ENCODE results near the gene SCIN. TPM values are rescaled to one million over a fixed set of nuclear protein-coding genes. Genes with fewer than 3 reads are reported as not detected.

SCIN gene
- total and polyA plus RNA-seq, 2 donors: 1.3 to 10.7 TPM

- no peaks in the 10 kb centered on the region for H3K36me3 ChIP-seq (ENCODE audit: insufficient read depth)
- H3K4me1 ChIP-seq (ENCODE audit: insufficient read depth): no peaks in the 10 kb centered on the region
- H3K4me3 ChIP-seq (ENCODE audit: low read depth, low read length): no peak overlapping the region
- H3K27ac ChIP-seq (ENCODE audit: low read depth): no peak overlapping the region
- DNase-seq (ENCODE audit: extremely low spot score): no peak
- WGBS: 76% methylated on average over 1 of the region's 1 CpG
Observed at GRCh38 chr7:12607134-12607533, 36.6 kb downstream of the SCIN start.

- no peak overlapping the region for H3K27ac ChIP-seq (ENCODE audit: low read depth)
- DNase-seq (ENCODE audit: extremely low spot score): no peak
- no peaks in the 10 kb centered on the region for H3K4me1 ChIP-seq (ENCODE audit: insufficient read depth)
- no peak overlapping the region for H3K4me3 ChIP-seq (ENCODE audit: low read depth, low read length)
- 39% methylated on average over 1 of the region's 1 CpG for WGBS
- H3K36me3 ChIP-seq (ENCODE audit: insufficient read depth): no peaks in the 10 kb centered on the region
Observed at GRCh38 chr7:12609561-12609960, 39.0 kb downstream of the SCIN start.

DNA sequence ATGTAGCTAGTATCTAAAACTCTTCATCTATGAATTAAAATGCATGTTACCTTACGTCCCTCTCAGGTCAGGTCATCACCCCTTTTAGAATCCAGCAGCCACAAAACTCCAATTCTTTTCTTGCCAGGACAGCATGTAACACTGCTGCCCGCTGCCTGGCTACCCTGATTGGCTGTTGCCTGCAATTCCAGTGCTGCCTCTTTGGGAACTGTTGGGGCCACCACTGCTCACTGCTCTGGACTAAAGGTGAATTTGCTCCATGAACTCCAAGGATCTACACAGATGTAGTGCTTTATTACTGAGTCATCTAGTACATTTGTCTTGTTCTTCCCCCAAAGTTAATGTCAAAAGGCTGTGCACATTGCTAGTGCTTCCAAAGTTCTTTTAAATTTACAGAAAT lies 40.4 kb downstream of the SCIN start:
- WGBS: 92% methylated on average over 2 of the region's 2 CpGs
- no peak overlapping the region for H3K27ac ChIP-seq (ENCODE audit: low read depth)
- no peaks in the 10 kb centered on the region for H3K4me1 ChIP-seq (ENCODE audit: insufficient read depth)
- H3K36me3 ChIP-seq (ENCODE audit: insufficient read depth): no peaks in the 10 kb centered on the region
- no peak overlapping the region for H3K4me3 ChIP-seq (ENCODE audit: low read depth, low read length)
- DNase-seq (ENCODE audit: extremely low spot score): no peak

DNA sequence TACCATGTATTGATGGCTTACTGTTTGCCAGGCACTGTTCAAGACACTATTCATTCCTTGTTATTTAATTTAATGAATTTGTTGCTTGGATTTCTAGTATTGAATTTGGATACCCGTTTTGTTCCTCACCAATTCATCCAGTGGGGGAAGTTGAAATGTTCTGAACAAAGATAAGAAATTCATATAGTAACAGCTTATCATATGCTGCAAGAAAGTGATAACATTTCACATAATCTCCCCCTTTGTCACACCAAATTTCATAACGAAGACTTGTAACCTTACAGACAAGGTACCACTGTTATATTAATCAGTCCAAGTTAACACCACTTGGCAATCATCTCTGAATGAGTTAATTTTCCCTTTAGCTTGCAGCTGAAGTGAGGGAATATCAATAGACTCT lies 42.1 kb downstream of the SCIN start:
- 41% methylated on average over 2 of the region's 2 CpGs for WGBS

GRCh38 chr7:12619461-12620069 lies 49.0 kb downstream of the SCIN start:
- no peak for DNase-seq (ENCODE audit: extremely low spot score)
- WGBS: 55% methylated on average over 3 of the region's 3 CpGs
- peaks cover 2% of the 10 kb centered on the region for H3K4me1 ChIP-seq (ENCODE audit: insufficient read depth)
- H3K36me3 ChIP-seq (ENCODE audit: insufficient read depth): no peaks in the 10 kb centered on the region
- H3K4me3 ChIP-seq (ENCODE audit: low read depth, low read length): no peak overlapping the region
- H3K27ac ChIP-seq (ENCODE audit: low read depth): no peak overlapping the region

More for the DNA sequence above, 42.1 kb downstream of the SCIN start:
- Histone ChIP-seq H3K4me1 (ENCODE audit: insufficient read depth) (no peaks in the 10 kb centered on the region), H3K27ac (ENCODE audit: low read depth) (no peak overlapping the region), H3K36me3 (ENCODE audit: insufficient read depth) (no peaks in the 10 kb centered on the region), H3K4me3 (ENCODE audit: low read depth, low read length) (no peak overlapping the region)
- DNase-seq (ENCODE audit: extremely low spot score): no peak

DNA sequence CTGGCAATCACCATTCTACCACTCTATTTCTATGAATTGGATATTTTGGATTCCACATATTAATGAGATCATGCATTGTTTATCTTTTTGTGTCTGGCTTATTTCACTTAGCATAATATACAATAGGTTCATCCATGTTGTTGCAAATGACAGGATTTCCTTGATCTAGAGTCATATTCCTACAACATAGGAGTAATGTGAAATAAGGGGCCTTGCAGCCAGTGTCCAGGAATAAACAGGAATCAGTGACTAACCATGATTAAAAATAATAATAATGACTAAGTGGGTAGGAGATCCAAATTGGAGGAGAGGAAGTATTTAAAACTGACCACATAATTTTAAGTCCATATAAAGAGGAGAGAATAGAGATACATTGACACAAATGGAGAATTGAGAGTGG lies 49.9 kb downstream of the SCIN start:
- Histone ChIP-seq H3K27ac (ENCODE audit: low read depth) (no peak overlapping the region), H3K36me3 (ENCODE audit: insufficient read depth) (no peaks in the 10 kb centered on the region), H3K4me1 (ENCODE audit: insufficient read depth) (peaks cover 2% of the 10 kb centered on the region), H3K4me3 (ENCODE audit: low read depth, low read length) (no peak overlapping the region)
- no peak for DNase-seq (ENCODE audit: extremely low spot score)

DNA sequence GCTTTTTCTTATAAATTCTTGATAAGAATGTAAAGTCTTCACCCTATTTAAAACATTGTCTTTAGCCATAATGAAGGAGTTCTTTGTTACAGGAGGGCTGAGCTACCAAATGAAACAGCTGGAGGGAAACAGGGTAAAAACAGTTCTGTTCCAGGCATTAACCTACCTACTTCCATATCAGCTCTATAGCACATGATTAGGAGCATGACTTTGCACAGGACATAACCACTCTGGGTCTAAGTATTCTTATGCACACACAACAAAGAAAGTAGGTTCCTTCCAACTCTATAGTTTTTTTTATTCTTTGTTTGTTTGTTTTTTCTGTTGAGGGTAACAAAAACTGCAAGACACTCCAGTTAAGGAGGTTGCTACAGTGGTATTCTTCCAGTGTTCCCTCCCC lies 52.7 kb downstream of the SCIN start:
- Histone ChIP-seq H3K27ac (ENCODE audit: low read depth) (no peak overlapping the region), H3K36me3 (ENCODE audit: insufficient read depth) (no peaks in the 10 kb centered on the region), H3K4me3 (ENCODE audit: low read depth, low read length) (no peak overlapping the region), H3K4me1 (ENCODE audit: insufficient read depth) (peaks cover 2% of the 10 kb centered on the region)
- DNase-seq (ENCODE audit: extremely low spot score): no peak

GRCh38 chr7:12623885-12624498 lies 53.5 kb downstream of the SCIN start:
- Histone ChIP-seq H3K4me1 (ENCODE audit: insufficient read depth) (peaks cover under 1% of the 10 kb centered on the region), H3K4me3 (ENCODE audit: low read depth, low read length) (no peak overlapping the region), H3K27ac (ENCODE audit: low read depth) (no peak overlapping the region), H3K36me3 (ENCODE audit: insufficient read depth) (no peaks in the 10 kb centered on the region)
- 23% methylated on average over 1 of the region's 1 CpG for WGBS
- DNase-seq (ENCODE audit: extremely low spot score): no peak

DNA sequence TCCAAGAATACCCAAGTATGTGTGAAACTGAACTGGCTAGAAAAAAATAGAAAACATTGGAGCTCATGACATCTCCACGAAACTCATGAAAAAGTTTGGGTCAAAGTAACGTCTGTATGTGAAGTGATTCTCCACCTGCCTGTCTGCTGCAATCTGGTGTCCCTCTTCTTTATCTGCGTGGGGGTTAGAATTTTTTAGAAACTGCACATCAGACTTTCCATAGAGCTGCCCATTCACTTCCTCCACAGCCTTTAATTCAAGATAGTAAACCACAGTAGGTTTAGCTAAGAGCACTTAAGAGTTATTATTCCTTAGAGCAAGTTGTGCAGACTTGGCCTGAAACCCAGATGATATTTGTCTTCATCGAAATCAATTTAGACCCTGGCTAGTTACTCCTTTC lies 55.3 kb downstream of the SCIN start:
- no peak for DNase-seq (ENCODE audit: extremely low spot score)
- Histone ChIP-seq H3K36me3 (ENCODE audit: insufficient read depth) (no peaks in the 10 kb centered on the region), H3K4me1 (ENCODE audit: insufficient read depth) (no peaks in the 10 kb centered on the region), H3K4me3 (ENCODE audit: low read depth, low read length) (no peak overlapping the region), H3K27ac (ENCODE audit: low read depth) (no peak overlapping the region)
- 66% methylated on average over 4 of the region's 4 CpGs for WGBS

DNA sequence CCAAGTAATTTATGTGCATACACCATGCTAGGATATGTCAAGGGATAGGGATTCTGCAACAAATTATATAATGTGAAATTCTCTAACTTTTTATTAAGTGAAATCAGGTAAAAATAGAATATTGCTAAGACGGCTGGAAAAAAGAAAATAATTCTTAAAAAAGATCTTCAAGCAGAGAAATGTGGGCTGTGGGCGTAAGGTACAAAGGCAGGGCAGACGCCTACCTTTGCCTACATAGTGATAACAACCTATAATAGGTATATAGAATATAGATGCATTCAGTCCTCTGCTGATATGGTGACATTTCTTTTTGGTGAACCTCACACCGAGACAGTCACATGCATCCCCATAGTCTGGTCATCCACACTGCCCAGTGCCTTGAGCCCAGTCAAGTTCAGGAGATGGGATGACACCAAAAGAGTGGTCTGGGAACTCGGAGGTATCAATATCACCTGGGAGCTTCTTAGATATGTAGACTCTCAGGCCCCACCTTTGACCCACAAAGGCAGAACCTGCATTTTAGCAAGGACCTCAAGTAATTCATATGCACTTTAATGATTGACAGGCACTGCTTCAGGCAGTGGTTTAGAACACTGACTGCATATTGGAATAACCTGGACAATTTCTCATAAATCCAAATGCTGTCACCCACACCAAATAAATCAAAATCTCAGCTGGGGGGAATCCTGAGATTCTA lies 59.4 kb downstream of the SCIN start:
- Histone ChIP-seq H3K4me3 (ENCODE audit: low read depth, low read length) (no peak overlapping the region), H3K27ac (ENCODE audit: low read depth) (no peak overlapping the region), H3K4me1 (ENCODE audit: insufficient read depth) (no peaks in the 10 kb centered on the region), H3K36me3 (ENCODE audit: insufficient read depth) (no peaks in the 10 kb centered on the region)
- WGBS: 92% methylated on average over 5 of the region's 5 CpGs
- DNase-seq (ENCODE audit: extremely low spot score): no peak

DNA sequence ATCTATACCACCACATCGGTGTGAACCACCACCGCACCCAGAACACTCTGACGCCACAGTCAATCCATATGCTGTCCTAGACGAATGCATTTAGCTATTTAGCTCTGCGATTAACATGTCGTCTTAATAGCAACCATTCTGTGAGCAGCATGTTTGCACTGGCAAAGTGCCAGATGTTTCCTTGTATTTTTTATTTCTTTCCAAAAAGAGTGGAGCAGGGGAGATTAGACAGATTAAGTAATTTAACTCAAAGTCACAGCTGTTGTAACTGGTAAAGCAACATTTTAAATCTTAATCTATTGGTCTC lies 59.9 kb downstream of the SCIN start:
- Histone ChIP-seq H3K4me1 (ENCODE audit: insufficient read depth) (no peaks in the 10 kb centered on the region), H3K27ac (ENCODE audit: low read depth) (no peak overlapping the region), H3K4me3 (ENCODE audit: low read depth, low read length) (no peak overlapping the region), H3K36me3 (ENCODE audit: insufficient read depth) (no peaks in the 10 kb centered on the region)
- 56% methylated on average over 6 of the region's 6 CpGs for WGBS
- no peak for DNase-seq (ENCODE audit: extremely low spot score)

- H3K4me1 ChIP-seq (ENCODE audit: insufficient read depth): no peaks in the 10 kb centered on the region
- no peaks in the 10 kb centered on the region for H3K36me3 ChIP-seq (ENCODE audit: insufficient read depth)
- H3K4me3 ChIP-seq (ENCODE audit: low read depth, low read length): no peak overlapping the region
- H3K27ac ChIP-seq (ENCODE audit: low read depth): no peak overlapping the region
- WGBS: 76% methylated on average over 4 of the region's 4 CpGs
- no peak for DNase-seq (ENCODE audit: extremely low spot score)
Observed at GRCh38 chr7:12633582-12633981, 63.1 kb downstream of the SCIN start.

GRCh38 chr7:12635830-12636229 lies 65.3 kb downstream of the SCIN start:
- WGBS: 73% methylated on average over 6 of the region's 6 CpGs
- Histone ChIP-seq H3K4me1 (ENCODE audit: insufficient read depth) (no peaks in the 10 kb centered on the region), H3K27ac (ENCODE audit: low read depth) (no peak overlapping the region), H3K4me3 (ENCODE audit: low read depth, low read length) (no peak overlapping the region), H3K36me3 (ENCODE audit: insufficient read depth) (no peaks in the 10 kb centered on the region)
- no peak for DNase-seq (ENCODE audit: extremely low spot score)

DNA sequence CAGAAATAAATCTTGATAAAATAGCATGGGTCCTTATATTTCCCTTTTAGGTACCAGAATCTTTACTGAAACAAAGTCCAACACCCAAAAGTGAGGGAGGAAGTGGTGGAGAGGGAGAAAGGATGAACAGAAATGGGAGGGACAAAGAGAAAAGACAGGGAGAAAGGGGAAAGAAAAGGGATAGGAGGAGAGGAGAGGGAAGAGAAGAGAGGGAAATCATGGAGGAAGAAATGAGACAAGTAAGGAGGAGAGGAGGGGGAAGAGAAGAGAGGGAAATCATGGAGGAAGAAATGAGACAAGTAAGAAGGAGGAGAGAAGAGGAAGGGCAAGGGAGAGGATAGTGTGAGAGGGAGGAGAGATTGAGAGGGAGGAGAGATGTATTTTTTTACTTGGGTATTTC lies 66.8 kb downstream of the SCIN start:
- Histone ChIP-seq H3K36me3 (ENCODE audit: insufficient read depth) (no peaks in the 10 kb centered on the region), H3K27ac (ENCODE audit: low read depth) (no peak overlapping the region), H3K4me3 (ENCODE audit: low read depth, low read length) (no peak overlapping the region), H3K4me1 (ENCODE audit: insufficient read depth) (no peaks in the 10 kb centered on the region)
- DNase-seq (ENCODE audit: extremely low spot score): no peak

Data from urinary bladder (tissue), 4 donors.